CD4-positive, CD25-positive, alpha-beta regulatory T cell (primary cell): ENCODE data around the gene NLRC3. TPM values are rescaled to one million over a fixed set of nuclear protein-coding genes. Genes with fewer than 3 reads are reported as not detected.
A peak's percentile ranks its signal among the peaks of the same experiment; 100 is the strongest.

Experiments used
- ATAC-seq, 2 donors: fragments of 150-1000 bp; cut with Tn5 transposase; one replicate each; pipeline ENCODE4 v1.10.0; 2021; ENCODE audit warnings: low read depth in 2 of 2, moderate number of reproducible peaks in 2 of 2, moderate library complexity in 1 of 2
- DNase-seq, 3 donors: peaks; one replicate each; pipeline versions ENCODE4 v3.0.0 to v3.0.0-alpha.2; 2012 to 2022; ENCODE audit warnings: mixed read lengths in 1 of 3
- H3K27ac ChIP-seq: one replicate; pipeline ENCODE4 v1.7.0; 2013; ENCODE audit warnings: mild to moderate bottlenecking, low read length; ENCODE audit not compliant: insufficient read depth, poor library complexity, severe bottlenecking
- H3K27me3 ChIP-seq: one replicate; pipeline ENCODE4 v1.7.0; 2013; ENCODE audit warnings: low read length; ENCODE audit not compliant: control insufficient read depth, insufficient read depth
- H3K36me3 ChIP-seq: one replicate; pipeline ENCODE4 v1.7.0; 2013; ENCODE audit warnings: mild to moderate bottlenecking, low read length, moderate library complexity; ENCODE audit not compliant: control insufficient read depth, insufficient read depth
- H3K4me1 ChIP-seq: 2 replicates; pipeline ENCODE4 v1.7.0; 2013; ENCODE audit warnings: mild to moderate bottlenecking, low read length; ENCODE audit not compliant: insufficient read depth, control insufficient read depth, poor library complexity, severe bottlenecking
- H3K4me3 ChIP-seq: one replicate; pipeline ENCODE4 v1.7.0; 2013; ENCODE audit warnings: low read depth, mild to moderate bottlenecking, low read length, moderate library complexity
- H3K9me3 ChIP-seq, 2 experiments: 1 replicate in 1 of 2; 2 replicates in 1 of 2; pipeline ENCODE4 v1.7.0; 2013; ENCODE audit warnings: low read length in 2 of 2, mild to moderate bottlenecking in 1 of 2, moderate library complexity in 1 of 2; ENCODE audit not compliant: control insufficient read depth in 2 of 2
- H3K27ac Mint-ChIP-seq, 3 donors: one replicate each; pipeline ENCODE4 v1.8.0; 2020 to 2022; ENCODE audit warnings: mild to moderate bottlenecking in 3 of 3, mixed read lengths in 3 of 3, moderate library complexity in 2 of 3
- H3K27me3 Mint-ChIP-seq: one replicate; pipeline ENCODE4 v1.8.0; 2022; ENCODE audit warnings: mild to moderate bottlenecking, mixed read lengths
- H3K36me3 Mint-ChIP-seq: one replicate; pipeline ENCODE4 v1.8.0; 2020; ENCODE audit warnings: mixed read lengths
- H3K4me1 Mint-ChIP-seq, 4 donors: one replicate each; pipeline ENCODE4 v1.8.0; 2020 to 2022; ENCODE audit warnings: mixed read lengths in 4 of 4, mild to moderate bottlenecking in 1 of 4
- H3K4me3 Mint-ChIP-seq, 4 donors: one replicate each; pipeline ENCODE4 v1.8.0; 2020 to 2022; ENCODE audit warnings: mild to moderate bottlenecking in 4 of 4, mixed read lengths in 4 of 4, moderate library complexity in 3 of 4
- H3K9me3 Mint-ChIP-seq, 7 donors: one replicate each; pipeline ENCODE4 v1.8.0; 2020 to 2022; ENCODE audit warnings: mixed read lengths in 7 of 7, mild to moderate bottlenecking in 3 of 7, moderate library complexity in 2 of 7
- polyA plus RNA-seq, 4 donors: library from polyadenylated mRNA; unstranded; fragments of 300-500 nt; fragmentation: Illumina TruSeq; gene quantifications; one replicate each; pipeline ENCODE4 v1.2.3, GENCODE V29; 2021
- total RNA-seq: library from RNA; stranded (reverse); gene quantifications from one replicate; pipeline ENCODE4 v1.2.3, GENCODE V29; 2022

Gene NLRC3
- total and polyA plus RNA-seq, 5 donors from 2014 or later, result 23.2 to 97.0 (median 28.2) TPM

GRCh38 chr16:3590736-3591435 lies 13.7 kb upstream of the NLRC3 start:
- Mint-ChIP-seq H3K36me3 (peaks cover 20% of the 10 kb centered on the region), H3K27ac (peak overlapping the region; percentile 2 to 80 (median 58))

DNA sequence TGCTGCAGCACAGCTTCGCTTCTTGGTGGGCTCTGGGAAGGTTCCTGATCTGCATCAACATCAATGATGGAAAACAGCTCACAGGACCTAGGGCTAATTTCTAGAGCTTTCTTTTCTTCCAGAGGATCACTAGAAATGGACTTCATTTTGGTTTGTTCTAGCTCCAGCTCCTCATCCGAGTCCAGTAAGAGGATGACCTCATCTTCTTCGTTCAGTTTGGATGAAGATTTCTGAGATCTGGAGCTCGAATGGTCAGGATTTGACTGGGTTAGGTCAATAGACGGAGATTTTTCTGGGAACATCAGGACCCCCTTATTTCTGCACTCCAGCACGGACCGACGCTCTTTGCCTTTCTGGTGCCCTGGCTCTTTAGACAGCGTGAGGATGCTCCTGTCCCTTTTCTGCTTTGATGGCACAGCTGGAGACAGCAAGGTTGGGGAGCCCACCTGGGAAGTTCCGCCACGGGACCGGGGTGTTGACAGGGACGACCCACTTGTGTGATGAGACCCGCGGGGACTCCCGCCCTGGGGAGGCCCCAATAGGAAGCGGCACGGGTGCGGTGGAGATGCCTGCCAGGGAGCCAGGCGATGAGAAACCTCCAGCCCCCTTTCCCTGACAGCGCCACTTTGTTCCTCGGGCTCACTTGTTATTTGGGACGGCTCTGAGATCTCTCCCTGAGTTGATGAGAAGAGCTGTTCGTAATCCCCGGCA lies 12.9 kb upstream of the NLRC3 start:
- ATAC-seq (no peak), DNase-seq (no peak)
- no peaks in the 10 kb centered on the region for H3K27me3 Mint-ChIP-seq
- H3K36me3 Mint-ChIP-seq, result peaks cover 20% of the 10 kb centered on the region
- H3K4me3 Mint-ChIP-seq, result no peak overlapping the region
- no peak overlapping the region for H3K4me3 ChIP-seq
- no peaks in the 10 kb centered on the region for H3K4me1 ChIP-seq
- H3K27me3 ChIP-seq, result no peaks in the 10 kb centered on the region
- no peaks in the 10 kb centered on the region for H3K9me3 Mint-ChIP-seq
- no peaks in the 10 kb centered on the region for H3K9me3 ChIP-seq
- H3K36me3 ChIP-seq, result peaks cover 4% of the 10 kb centered on the region
- H3K4me1 Mint-ChIP-seq, result peaks cover 0 to 7% (median 3%) of the 10 kb centered on the region in 4 donors
- H3K27ac ChIP-seq, result no peak overlapping the region
- H3K27ac Mint-ChIP-seq, result no peak overlapping the region

More at GRCh38 chr16:3590736-3591435, 13.7 kb upstream of the NLRC3 start:
- H3K9me3 Mint-ChIP-seq, result no peaks in the 10 kb centered on the region
- no peak overlapping the region for H3K4me3 ChIP-seq
- H3K27me3 Mint-ChIP-seq, result no peaks in the 10 kb centered on the region
- H3K27me3 ChIP-seq, result no peaks in the 10 kb centered on the region
- DNase-seq, result no peak
- no peak for ATAC-seq
- H3K4me1 Mint-ChIP-seq, result peaks cover 0 to 7% (median 2%) of the 10 kb centered on the region in 4 donors
- H3K27ac ChIP-seq, result no peak overlapping the region
- H3K4me3 Mint-ChIP-seq, result no peak overlapping the region
- no peaks in the 10 kb centered on the region for H3K9me3 ChIP-seq
- peaks cover 4% of the 10 kb centered on the region for H3K36me3 ChIP-seq
- no peaks in the 10 kb centered on the region for H3K4me1 ChIP-seq

- DNase-seq (no peak), ATAC-seq (no peak)
- H3K9me3 Mint-ChIP-seq, result no peaks in the 10 kb centered on the region
- Histone ChIP-seq H3K36me3 (peaks cover 4% of the 10 kb centered on the region), H3K27me3 (no peaks in the 10 kb centered on the region), H3K4me1 (no peaks in the 10 kb centered on the region), H3K9me3 (no peaks in the 10 kb centered on the region), H3K4me3 (no peak overlapping the region), H3K27ac (no peak overlapping the region)
- no peaks in the 10 kb centered on the region for H3K27me3 Mint-ChIP-seq
- H3K27ac Mint-ChIP-seq, result no peak overlapping the region
- H3K4me1 Mint-ChIP-seq, result peaks cover 0 to 9% (median 3%) of the 10 kb centered on the region in 4 donors
- H3K4me3 Mint-ChIP-seq, result no peak overlapping the region
- peaks cover 20% of the 10 kb centered on the region for H3K36me3 Mint-ChIP-seq
Observed at GRCh38 chr16:3589441-3589921, 12.3 kb upstream of the NLRC3 start.

DNA sequence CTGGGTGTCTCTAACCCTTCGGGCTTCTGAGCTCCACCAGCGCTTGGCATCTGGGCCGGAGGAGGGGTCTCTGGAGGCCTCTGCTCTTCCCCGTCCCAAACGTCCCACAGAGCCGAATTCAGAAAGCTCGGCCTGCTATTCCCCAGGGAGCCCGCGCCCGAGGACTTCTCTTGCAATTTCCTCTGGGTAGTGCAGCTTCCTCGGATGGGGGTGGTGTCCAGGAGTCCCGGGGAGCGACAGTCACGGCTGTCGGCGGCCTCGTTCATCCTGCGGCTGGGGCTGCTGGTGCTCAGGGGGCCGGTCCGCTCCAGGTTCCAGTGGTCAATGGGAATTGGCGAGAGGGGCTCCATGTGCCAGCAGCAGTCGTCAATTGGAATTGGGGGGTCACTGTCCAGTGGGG lies 11.8 kb upstream of the NLRC3 start:
- Histone ChIP-seq H3K27ac (no peak overlapping the region), H3K4me3 (no peak overlapping the region), H3K9me3 (no peaks in the 10 kb centered on the region), H3K36me3 (peaks cover 4% of the 10 kb centered on the region), H3K27me3 (no peaks in the 10 kb centered on the region), H3K4me1 (no peaks in the 10 kb centered on the region)
- no peaks in the 10 kb centered on the region for H3K9me3 Mint-ChIP-seq
- no peak overlapping the region for H3K4me3 Mint-ChIP-seq
- ATAC-seq, result no peak
- H3K4me1 Mint-ChIP-seq, result peaks cover 0 to 9% (median 3%) of the 10 kb centered on the region in 4 donors
- H3K36me3 Mint-ChIP-seq, result peaks cover 20% of the 10 kb centered on the region
- no peak overlapping the region for H3K27ac Mint-ChIP-seq
- H3K27me3 Mint-ChIP-seq, result no peaks in the 10 kb centered on the region
- DNase-seq, result no peak

- H3K4me1 ChIP-seq, result no peaks in the 10 kb centered on the region
- H3K27me3 ChIP-seq, result no peaks in the 10 kb centered on the region
- no peak overlapping the region for H3K4me3 Mint-ChIP-seq
- H3K27me3 Mint-ChIP-seq, result no peaks in the 10 kb centered on the region
- H3K4me3 ChIP-seq, result no peak overlapping the region
- H3K36me3 ChIP-seq, result peaks cover 4% of the 10 kb centered on the region
- ATAC-seq (no peak), DNase-seq (no peak)
- no peak overlapping the region for H3K27ac Mint-ChIP-seq
- H3K36me3 Mint-ChIP-seq, result peaks cover 14% of the 10 kb centered on the region
- no peak overlapping the region for H3K27ac ChIP-seq
- H3K9me3 Mint-ChIP-seq, result no peaks in the 10 kb centered on the region
- peaks cover 0 to 9% (median 3%) of the 10 kb centered on the region in 4 donors for H3K4me1 Mint-ChIP-seq
- no peaks in the 10 kb centered on the region for H3K9me3 ChIP-seq
Observed at GRCh38 chr16:3587547-3588110, 10.4 kb upstream of the NLRC3 start.

DNA sequence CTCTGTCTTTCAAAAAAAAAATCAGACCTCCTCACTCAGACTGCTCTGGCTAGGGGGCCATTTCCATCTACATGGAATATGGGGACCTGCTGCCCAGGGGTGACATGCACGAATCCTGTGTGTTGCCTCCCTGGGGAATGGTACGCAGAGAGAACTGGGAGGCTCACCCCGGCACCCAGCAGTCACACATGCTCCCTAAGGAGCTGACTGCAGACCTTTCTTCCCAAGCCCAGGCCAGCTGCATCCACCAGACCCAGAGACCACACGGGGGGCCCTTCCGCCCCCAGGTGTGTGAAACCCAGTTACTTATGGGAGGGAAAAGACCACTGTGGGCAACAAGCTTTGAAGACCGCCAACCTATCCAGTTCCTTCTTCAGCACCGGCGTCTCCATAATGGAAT lies 7.2 kb upstream of the NLRC3 start:
- ATAC-seq, result no peak
- Mint-ChIP-seq H3K36me3 (peaks cover 4% of the 10 kb centered on the region), H3K9me3 (no peaks in the 10 kb centered on the region), H3K4me3 (no peak overlapping the region), H3K4me1 (peaks cover 0 to 22% (median 9%) of the 10 kb centered on the region in 4 donors), H3K27me3 (no peaks in the 10 kb centered on the region), H3K27ac (peak overlapping the region in 1 of 3 donors; percentile 48)
- Histone ChIP-seq H3K4me1 (peaks cover 8% of the 10 kb centered on the region), H3K27ac (no peak overlapping the region), H3K36me3 (no peaks in the 10 kb centered on the region), H3K27me3 (no peaks in the 10 kb centered on the region), H3K9me3 (no peaks in the 10 kb centered on the region), H3K4me3 (no peak overlapping the region)
- DNase-seq, result no peak

DNA sequence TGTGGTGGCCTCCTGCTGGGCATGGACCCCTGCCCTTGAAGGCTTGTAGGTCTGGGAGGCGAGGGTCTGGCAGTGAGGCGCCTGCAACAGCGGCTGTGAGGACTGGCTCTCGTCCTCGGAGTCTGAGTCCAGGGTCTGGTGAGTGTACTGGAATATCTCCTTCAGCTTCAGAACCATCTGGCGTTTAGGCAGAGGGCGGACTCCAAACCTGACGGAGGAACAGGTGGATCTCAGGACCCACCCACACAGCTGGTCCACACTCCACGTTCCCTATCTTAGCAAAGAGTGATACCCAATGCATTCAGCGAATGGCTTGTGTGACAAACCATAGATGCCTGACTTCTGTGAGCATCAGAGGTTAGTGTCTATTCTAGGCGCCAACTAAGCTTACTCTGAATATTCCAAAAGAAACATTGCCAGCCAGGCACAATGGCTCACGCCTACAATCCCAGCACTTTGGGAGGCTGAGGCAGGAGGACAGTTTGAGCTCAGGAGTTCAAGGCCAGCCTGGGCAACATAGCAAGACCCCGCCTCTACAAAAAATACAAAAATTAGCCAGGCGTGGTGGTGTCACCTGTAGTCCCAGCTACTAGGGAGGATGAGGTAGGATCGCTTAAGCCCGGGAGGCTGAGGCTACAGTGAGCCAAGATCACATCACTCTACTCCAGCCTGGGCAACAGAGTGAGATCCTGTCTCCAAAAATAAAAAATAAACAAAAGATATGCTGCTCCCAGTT lies 6.3 kb upstream of the NLRC3 start:
- Mint-ChIP-seq H3K9me3 (no peaks in the 10 kb centered on the region), H3K4me1 (peaks cover 0 to 31% (median 14%) of the 10 kb centered on the region in 4 donors), H3K4me3 (no peak overlapping the region), H3K27ac (no peak overlapping the region), H3K36me3 (peaks cover 4% of the 10 kb centered on the region), H3K27me3 (no peaks in the 10 kb centered on the region)
- peaks cover 17% of the 10 kb centered on the region for H3K4me1 ChIP-seq
- DNase-seq (no peak), ATAC-seq (no peak)
- no peak overlapping the region for H3K4me3 ChIP-seq
- no peaks in the 10 kb centered on the region for H3K9me3 ChIP-seq
- H3K36me3 ChIP-seq, result no peaks in the 10 kb centered on the region
- no peaks in the 10 kb centered on the region for H3K27me3 ChIP-seq
- no peak overlapping the region for H3K27ac ChIP-seq
